ENCODE measurements around the gene CLDN4. TPM values are rescaled to one million over a fixed set of nuclear protein-coding genes. Genes with fewer than 3 reads are reported as not detected.

The CLDN4 gene
- total and polyA plus RNA-seq, 12 donors: 0.04 to 1.2 (median 0.41) TPM; not detected in 1

- 73 to 90% (median 77%) methylated on average over 5 of the region's 5 CpGs for WGBS, 4 donors
- no peaks in the 10 kb centered on the region for H3K27me3 ChIP-seq
- H3K27ac ChIP-seq: peak overlapping the region in 4 of 5 donors; percentile 42 to 85 (median 76)
- no peaks in the 10 kb centered on the region for H3K9me3 ChIP-seq (replicated peaks in 1 of 3)
- H3K36me3 ChIP-seq (replicated peaks in 1 of 2): no peaks in the 10 kb centered on the region
- H3K4me3 ChIP-seq: no peak overlapping the region
- no peak for DNase-seq
- no peak for TF ChIP-seq CTCF (IDR thresholded peaks at IDR 0.05)
- TF ChIP-seq POLR2A (IDR thresholded peaks at IDR 0.05): no peak
- intact Hi-C loops (cut with DNase I): no loop called here
- H3K4me1 ChIP-seq (replicated peaks in 1 of 2): peaks cover 6 to 16% of the 10 kb centered on the region in 2 donors
These were observed 7.5 kb upstream of the CLDN4 start for GRCh38 chr7:73823257-73823656.

- H3K27ac ChIP-seq: no peak overlapping the region
- intact Hi-C loops (cut with DNase I): no loop called here
- no peaks in the 10 kb centered on the region for H3K36me3 ChIP-seq (replicated peaks in 1 of 2)
- 72 to 86% (median 81%) methylated on average over 10 to 11 of the region's 11 CpGs for WGBS, 4 donors
- H3K9me3 ChIP-seq (replicated peaks in 1 of 3): no peaks in the 10 kb centered on the region
- H3K27me3 ChIP-seq: no peaks in the 10 kb centered on the region
- H3K4me3 ChIP-seq: no peak overlapping the region
- H3K4me1 ChIP-seq (replicated peaks in 1 of 2): peaks cover 6 to 20% of the 10 kb centered on the region in 2 donors
- no peak for TF ChIP-seq POLR2A (IDR thresholded peaks at IDR 0.05)
- TF ChIP-seq CTCF (IDR thresholded peaks at IDR 0.05): no peak
- peak in 1 of 7 donors; percentile 31 for DNase-seq
These were observed 6.8 kb upstream of the CLDN4 start for GRCh38 chr7:73823873-73824592.

- DNase-seq: peak in 1 of 7 donors; percentile 33
- no peaks in the 10 kb centered on the region for H3K36me3 ChIP-seq (replicated peaks in 1 of 2)
- H3K27ac ChIP-seq: no peak overlapping the region
- H3K4me3 ChIP-seq: no peak overlapping the region
- H3K27me3 ChIP-seq: no peaks in the 10 kb centered on the region
- 67 to 89% (median 84%) methylated on average over 4 to 9 of the region's 9 CpGs for WGBS, 4 donors
- no peak for TF ChIP-seq POLR2A (IDR thresholded peaks at IDR 0.05)
- TF ChIP-seq CTCF (IDR thresholded peaks at IDR 0.05): no peak
- no peaks in the 10 kb centered on the region for H3K9me3 ChIP-seq (replicated peaks in 1 of 3)
- intact Hi-C loops (cut with DNase I): no loop called here
- peaks cover 6 to 20% of the 10 kb centered on the region in 2 donors for H3K4me1 ChIP-seq (replicated peaks in 1 of 2)
These were observed 5.8 kb upstream of the CLDN4 start for GRCh38 chr7:73824986-73825385.

- H3K36me3 ChIP-seq (replicated peaks in 1 of 2): no peaks in the 10 kb centered on the region
- peaks cover 11 to 31% of the 10 kb centered on the region in 2 donors for H3K4me1 ChIP-seq (replicated peaks in 1 of 2)
- peak; percentile 64 to 81 (median 73) for DNase-seq
- 13 to 23% (median 15%) methylated on average over 3 to 11 of the region's 11 CpGs for WGBS, 4 donors
- intact Hi-C loops (cut with DNase I): no loop called here
- no peaks in the 10 kb centered on the region for H3K27me3 ChIP-seq
- no peak for TF ChIP-seq CTCF (IDR thresholded peaks at IDR 0.05)
- TF ChIP-seq POLR2A (IDR thresholded peaks at IDR 0.05): no peak
- H3K27ac ChIP-seq: peak overlapping the region in 3 of 5 donors; percentile 10 to 75 (median 56)
- no peak overlapping the region for H3K4me3 ChIP-seq
- no peaks in the 10 kb centered on the region for H3K9me3 ChIP-seq (replicated peaks in 1 of 3)
These were observed 3.2 kb upstream of the CLDN4 start for GRCh38 chr7:73827567-73828106.

Data from adrenal gland (tissue), 12 donors.